ENCODE data around the gene BLACAT1.

GRCh38 chr1:205417870-205418635 lies 37.8 kb downstream of the BLACAT1 start:
- TF ChIP-seq, protein P1, sequence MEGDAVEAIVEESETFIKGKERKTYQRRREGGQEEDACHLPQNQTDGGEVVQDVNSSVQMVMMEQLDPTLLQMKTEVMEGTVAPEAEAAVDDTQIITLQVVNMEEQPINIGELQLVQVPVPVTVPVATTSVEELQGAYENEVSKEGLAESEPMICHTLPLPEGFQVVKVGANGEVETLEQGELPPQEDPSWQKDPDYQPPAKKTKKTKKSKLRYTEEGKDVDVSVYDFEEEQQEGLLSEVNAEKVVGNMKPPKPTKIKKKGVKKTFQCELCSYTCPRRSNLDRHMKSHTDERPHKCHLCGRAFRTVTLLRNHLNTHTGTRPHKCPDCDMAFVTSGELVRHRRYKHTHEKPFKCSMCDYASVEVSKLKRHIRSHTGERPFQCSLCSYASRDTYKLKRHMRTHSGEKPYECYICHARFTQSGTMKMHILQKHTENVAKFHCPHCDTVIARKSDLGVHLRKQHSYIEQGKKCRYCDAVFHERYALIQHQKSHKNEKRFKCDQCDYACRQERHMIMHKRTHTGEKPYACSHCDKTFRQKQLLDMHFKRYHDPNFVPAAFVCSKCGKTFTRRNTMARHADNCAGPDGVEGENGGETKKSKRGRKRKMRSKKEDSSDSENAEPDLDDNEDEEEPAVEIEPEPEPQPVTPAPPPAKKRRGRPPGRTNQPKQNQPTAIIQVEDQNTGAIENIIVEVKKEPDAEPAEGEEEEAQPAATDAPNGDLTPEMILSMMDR (IDR thresholded peaks at IDR 0.05), result no peak
- TF ChIP-seq POLR2A (IDR thresholded peaks at IDR 0.05), result no peak

Data from Peyer's patch (tissue), 4 donors.